GM12873 (cell line): ENCODE results near the gene PLB1.

ENCODE experiments used
- CTCF ChIP-seq: IDR thresholded peaks from 2 replicates; pipeline ENCODE4 v1.5.1; 2012; ENCODE audit warnings: low read depth, mild to moderate bottlenecking, moderate library complexity, low read length, control low read depth; ENCODE audit not compliant: insufficient read depth; ENCODE audit errors: missing control alignments

PLB1 gene

GRCh38 chr2:28626891-28627421 is 131.1 kb downstream of the PLB1 start:
- no peak for TF ChIP-seq CTCF

GRCh38 chr2:28627722-28628480 is 132.0 kb downstream of the PLB1 start:
- no peak for TF ChIP-seq CTCF

- TF ChIP-seq CTCF = no peak
These were observed 132.6 kb downstream of the PLB1 start for GRCh38 chr2:28628506-28628905.

DNA sequence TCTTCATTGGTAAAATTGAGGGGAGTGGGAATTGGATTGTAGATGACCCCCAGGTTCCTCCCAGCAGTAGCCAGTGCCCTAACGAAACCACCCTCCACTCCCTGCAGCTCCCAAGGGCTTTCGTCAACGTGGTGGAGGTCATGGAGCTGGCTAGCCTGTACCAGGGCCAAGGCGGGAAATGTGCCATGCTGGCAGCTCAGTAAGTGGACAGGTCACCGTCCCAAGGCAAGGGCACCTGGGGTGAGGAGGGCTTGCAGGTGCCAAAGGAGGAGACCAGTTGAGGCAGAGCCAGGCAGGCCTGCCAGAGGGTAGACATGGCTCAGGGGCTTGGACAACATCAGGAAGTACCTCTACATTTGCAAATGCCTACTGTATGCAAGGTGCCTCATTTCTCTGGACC is 133.1 kb downstream of the PLB1 start:
- TF ChIP-seq CTCF = no peak

GRCh38 chr2:28629910-28630309 is 134.1 kb downstream of the PLB1 start:
- TF ChIP-seq CTCF = no peak

DNA sequence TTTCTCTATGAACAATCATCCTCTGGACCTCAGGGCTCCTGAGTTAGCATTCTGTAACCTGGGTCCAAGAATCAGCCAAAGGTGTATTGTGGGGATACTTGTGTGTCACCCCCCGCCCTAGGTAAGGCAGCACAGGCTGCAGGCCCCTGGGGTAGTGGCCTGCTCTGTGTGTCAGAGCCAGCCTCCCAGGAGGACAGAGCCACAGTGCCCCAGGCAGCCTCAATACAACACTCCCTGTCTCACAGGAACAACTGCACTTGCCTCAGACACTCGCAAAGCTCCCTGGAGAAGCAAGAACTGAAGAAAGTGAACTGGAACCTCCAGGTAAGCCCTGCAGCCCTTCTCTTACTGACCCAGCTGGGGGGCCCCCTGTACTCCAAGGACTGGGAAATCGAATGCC is 134.5 kb downstream of the PLB1 start:
- TF ChIP-seq CTCF = no peak

DNA sequence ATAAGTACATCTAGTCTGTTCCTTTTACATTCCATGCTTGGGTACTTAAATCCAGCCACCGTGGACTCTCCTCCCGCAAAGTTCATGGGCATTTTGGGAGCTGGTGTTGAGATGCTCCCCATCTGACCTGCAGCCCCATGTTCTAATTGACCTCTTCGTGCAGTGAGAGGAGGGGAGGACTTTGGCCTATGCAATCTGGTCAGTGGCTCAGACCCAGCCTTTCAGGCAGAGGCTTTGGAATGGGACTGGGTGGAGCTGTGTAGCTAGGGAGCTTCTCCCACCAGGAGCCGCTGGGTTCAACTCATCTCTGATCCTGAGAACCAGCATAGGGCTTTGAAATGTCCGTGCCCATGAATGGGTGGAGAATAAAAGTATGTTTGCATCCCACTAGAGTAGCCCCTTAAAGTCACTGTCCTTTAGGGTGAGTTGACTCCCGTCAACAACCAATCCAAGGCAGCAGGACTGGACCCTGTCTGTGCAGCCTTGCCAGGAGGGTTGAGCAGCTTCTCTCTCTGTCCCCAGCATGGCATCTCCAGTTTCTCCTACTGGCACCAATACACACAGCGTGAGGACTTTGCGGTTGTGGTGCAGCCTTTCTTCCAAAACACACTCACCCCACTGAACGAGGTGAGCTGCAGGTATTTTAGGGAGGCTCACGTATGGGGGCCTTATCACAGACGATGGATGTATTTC is 135.8 kb downstream of the PLB1 start:
- TF ChIP-seq CTCF = no peak
